Upper lobe of left lung (tissue), 6 donors: Measurements from ENCODE around the gene SMARCB1. TPM values are rescaled to one million over a fixed set of nuclear protein-coding genes. Genes with fewer than 3 reads are reported as not detected.

ENCODE experiments used
- ATAC-seq, 2 donors: fragments of 200-7000 bp; cut with Tn5 transposase; one replicate each; pipeline ENCODE4 v1.9.1; 2022; ENCODE audit warnings: mild to moderate bottlenecking in 2 of 2, moderate library complexity in 2 of 2; ENCODE audit not compliant: low FRiP score in 2 of 2
- DNase-seq, 2 donors: peaks; one replicate each; pipeline ENCODE4 v3.0.0-alpha.2; 2019 to 2020
- H3K27ac ChIP-seq, 4 donors: fragments of 200-600 bp; sonication (generic); one replicate each; pipeline ENCODE4 v1.5.1; 2016 to 2019
- H3K27me3 ChIP-seq, 4 donors: fragments of 200-600 bp; sonication (generic); one replicate each; pipeline ENCODE4 v1.5.1; 2017 to 2019
- H3K36me3 ChIP-seq, 4 donors: fragments of 200-600 bp; sonication (generic); one replicate each; pipeline ENCODE4 v1.5.1; 2016 to 2019
- H3K4me1 ChIP-seq, 4 donors: fragments of 200-600 bp; sonication (generic); one replicate each; pipeline ENCODE4 v1.5.1; 2018 to 2019
- H3K4me3 ChIP-seq, 4 donors: fragments of 200-600 bp; sonication (generic); one replicate each; pipeline ENCODE4 v1.5.1; 2017 to 2019; ENCODE audit warnings: mild to moderate bottlenecking in 2 of 4, moderate library complexity in 1 of 4
- H3K9me3 ChIP-seq, 4 donors: fragments of 200-600 bp; sonication (generic); one replicate each; pipeline ENCODE4 v1.5.1; 2018 to 2019
- CTCF ChIP-seq, 6 experiments: fragments of 450-650 bp in 4 of 6; fragments of 200-600 bp in 2 of 6; sonication (generic) in 2 of 6; IDR thresholded peaks; one replicate each; pipeline ENCODE4 v1.5.1; 2016 to 2019; ENCODE audit warnings: antibody characterized with exemption in 6 of 6
- EP300 ChIP-seq, 4 donors: sonication (generic); formaldehyde crosslinking; IDR thresholded peaks; one replicate each; pipeline ENCODE4 v1.5.1; 2017; ENCODE audit warnings: antibody characterized with exemption in 4 of 4, control low read depth in 2 of 4
- POLR2A ChIP-seq, 4 donors: fragments of 450-650 bp; IDR thresholded peaks; one replicate each; pipeline ENCODE4 v1.5.1; 2016 to 2017; ENCODE audit warnings: antibody characterized with exemption in 4 of 4, mild to moderate bottlenecking in 2 of 4
- POLR2AphosphoS5 ChIP-seq, 2 donors: sonication (generic); formaldehyde crosslinking; IDR thresholded peaks; one replicate each; pipeline ENCODE4 v1.5.1; 2017; ENCODE audit warnings: antibody characterized with exemption in 2 of 2
- whole genome bisulfite sequencing, 2 donors: methylation state at CpG; one replicate each; pipeline ENCODE4 v1.1.5; 2017 to 2018; 5-methylcytosine and 5-hydroxymethylcytosine counted together
- total RNA-seq, 6 donors: library from RNA; depleted of rRNA in 4 of 6; stranded (reverse); fragments of >200 nt in 4 of 6; gene quantifications; one replicate each; pipeline versions ENCODE4 v1.1.0 to v1.2.1, GENCODE V29; 2016 to 2021
- donor health status: DM: no; HTN: no; CAD: no; lungs with moderate emphysema.
- donor health status: DM: no; HTN: yes; CAD: no; lungs with severe emphysema.

SMARCB1 gene
- total RNA-seq, 6 donors from 2014 or later: 42.8 to 72.8 (median 57.1) TPM

DNA sequence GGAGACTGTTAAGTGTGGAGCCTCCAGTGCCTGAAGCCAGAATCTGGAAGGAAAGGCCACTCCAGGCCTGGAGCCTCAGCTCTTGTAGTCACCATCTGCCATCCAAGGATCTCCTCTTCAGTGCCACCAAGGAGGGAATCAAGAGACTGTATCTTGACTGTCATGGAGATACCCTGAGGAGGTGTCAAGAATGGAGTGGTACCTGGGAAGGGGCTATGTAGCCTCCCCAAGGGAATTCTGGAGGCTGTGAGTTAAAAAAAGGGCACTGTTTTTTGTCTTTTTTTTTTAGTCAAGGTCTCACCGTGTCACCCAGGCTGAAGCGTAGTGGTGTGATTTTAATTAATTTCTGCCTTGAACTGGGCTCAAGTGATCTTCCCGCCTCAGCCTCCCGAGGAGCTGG lies 27.2 kb upstream of the SMARCB1 start:
- Histone ChIP-seq H3K36me3 (no peaks in the 10 kb centered on the region), H3K4me3 (no peak overlapping the region), H3K27me3 (no peaks in the 10 kb centered on the region), H3K27ac (no peak overlapping the region), H3K9me3 (no peaks in the 10 kb centered on the region), H3K4me1 (peaks cover 13 to 18% (median 17%) of the 10 kb centered on the region in 4 donors)
- WGBS, 2 donors: 93 to 98% methylated on average over 4 of the region's 4 CpGs
- DNase-seq (no peak), ATAC-seq (no peak)
- TF ChIP-seq POLR2A (IDR thresholded peaks at IDR 0.05): no peak
- no peak for TF ChIP-seq CTCF (IDR thresholded peaks at IDR 0.05)
- no peak for TF ChIP-seq POLR2AphosphoS5 (IDR thresholded peaks at IDR 0.05)

DNA sequence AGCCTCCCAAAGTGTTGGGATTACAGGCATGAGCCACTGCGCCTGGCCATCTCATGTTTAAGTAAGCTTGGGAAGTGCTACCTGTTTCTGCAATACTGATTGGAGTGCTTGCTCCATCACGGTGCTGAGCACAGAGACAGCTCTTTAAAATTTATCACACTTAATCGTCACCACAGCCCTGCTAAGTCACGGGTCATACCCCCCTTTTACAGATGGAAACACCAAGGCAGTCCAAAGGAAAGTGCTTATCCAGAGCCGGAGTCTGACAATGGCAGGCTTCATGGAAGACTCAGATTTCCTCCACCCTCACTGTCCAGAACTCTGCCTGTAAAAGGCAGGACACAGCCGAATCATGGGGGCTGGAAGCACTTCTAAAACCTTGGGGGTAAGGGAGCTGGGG lies 26.7 kb upstream of the SMARCB1 start:
- Histone ChIP-seq H3K27me3 (no peaks in the 10 kb centered on the region), H3K36me3 (no peaks in the 10 kb centered on the region), H3K9me3 (no peaks in the 10 kb centered on the region), H3K4me1 (peaks cover 13 to 18% (median 17%) of the 10 kb centered on the region in 4 donors), H3K4me3 (no peak overlapping the region), H3K27ac (no peak overlapping the region)
- DNase-seq: no peak
- WGBS, 2 donors: 82 to 84% methylated on average over 6 of the region's 6 CpGs
- TF ChIP-seq POLR2A (IDR thresholded peaks at IDR 0.05): no peak
- no peak for TF ChIP-seq EP300 (IDR thresholded peaks at IDR 0.05)
- TF ChIP-seq CTCF (IDR thresholded peaks at IDR 0.05): no peak
- no peak for TF ChIP-seq POLR2AphosphoS5 (IDR thresholded peaks at IDR 0.05)
- ATAC-seq: no peak

DNA sequence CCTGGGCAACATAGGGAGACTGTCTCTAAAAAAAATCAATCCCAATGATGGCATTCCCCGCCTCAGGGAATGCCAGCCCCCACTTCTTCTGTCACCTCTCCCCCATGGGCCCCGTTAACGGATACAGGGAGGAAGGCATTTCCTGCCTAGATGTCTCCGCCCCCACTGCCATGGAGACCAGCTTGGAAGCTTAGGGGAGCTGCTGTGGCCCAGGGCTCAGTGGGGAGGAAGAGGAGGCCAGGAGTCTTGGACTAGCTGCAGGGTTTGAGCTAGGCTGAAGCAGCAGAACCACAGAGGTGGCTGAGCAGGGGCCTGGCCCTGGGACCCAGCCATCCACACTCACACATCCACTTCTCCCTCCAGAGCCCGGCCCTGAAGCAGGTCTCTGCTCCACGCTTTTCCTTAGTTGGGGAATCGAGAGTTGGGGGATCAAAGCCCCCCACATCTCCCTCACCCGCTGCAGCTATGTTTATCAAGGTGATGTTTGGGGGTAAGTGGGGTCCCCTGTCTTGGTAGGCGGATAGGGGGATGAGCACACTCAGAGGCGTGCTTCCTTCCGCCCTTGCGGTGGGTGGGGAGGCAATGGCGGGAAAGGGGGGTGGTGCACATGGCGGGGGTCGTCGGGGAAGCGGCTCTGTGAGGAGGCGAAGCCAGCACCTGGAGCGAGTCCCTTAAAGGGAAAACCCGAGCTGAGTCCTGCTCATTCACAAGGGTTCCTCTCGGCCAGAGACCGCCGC lies 23.8 kb upstream of the SMARCB1 start, which contains the start of gene C22orf15:
TSS of gene C22orf15 (plus strand) at position 149 of the 737 bp plus-strand sequence. CDS start at position 466, 317 bp downstream.
- Histone ChIP-seq H3K36me3 (no peaks in the 10 kb centered on the region), H3K4me1 (peaks cover 13 to 30% (median 27%) of the 10 kb centered on the region in 4 donors), H3K9me3 (no peaks in the 10 kb centered on the region), H3K4me3 (peak within 1 kb of the TSS in 3 of 4 donors; percentile 20 to 37 (median 35)), H3K27ac (peak within 1 kb of the TSS in 1 of 4 donors; percentile 16), H3K27me3 (no peaks in the 10 kb centered on the region)
- no peak for DNase-seq
- TF ChIP-seq POLR2A (IDR thresholded peaks at IDR 0.05) (no peak), EP300 (IDR thresholded peaks at IDR 0.05) (no peak), POLR2AphosphoS5 (IDR thresholded peaks at IDR 0.05) (no peak), CTCF (IDR thresholded peaks at IDR 0.05) (no peak)
- WGBS, 2 donors: 37% methylated on average over 19 to 23 of the region's 23 CpGs
- no peak for ATAC-seq

DNA sequence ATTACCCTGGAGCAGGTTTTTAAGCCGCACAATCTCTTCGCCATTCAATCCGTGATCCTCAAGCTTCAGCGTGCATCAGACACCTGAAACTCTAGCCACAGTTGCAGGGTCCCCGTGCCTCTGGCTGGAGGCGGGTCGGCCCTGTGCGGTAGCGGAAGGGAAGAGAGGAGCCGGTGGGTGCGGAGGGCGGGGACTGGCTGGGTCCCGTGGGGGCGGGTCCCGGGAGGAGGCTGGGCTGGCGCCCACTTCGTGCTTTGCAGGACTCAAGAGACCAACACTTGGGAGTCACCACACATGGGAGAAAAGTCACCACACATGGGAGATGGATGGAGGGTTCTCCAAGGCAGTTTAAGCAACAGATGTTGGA lies 23.2 kb upstream of the SMARCB1 start:
- Histone ChIP-seq H3K27ac (peak overlapping the region in 1 of 4 donors; percentile 16), H3K36me3 (no peaks in the 10 kb centered on the region), H3K4me3 (peak overlapping the region in 3 of 4 donors; percentile 20 to 37 (median 35)), H3K9me3 (no peaks in the 10 kb centered on the region), H3K27me3 (no peaks in the 10 kb centered on the region), H3K4me1 (peaks cover 15 to 35% (median 30%) of the 10 kb centered on the region in 4 donors)
- DNase-seq: peak; percentile 41 to 88
- TF ChIP-seq POLR2A (IDR thresholded peaks at IDR 0.05): no peak
- no peak for TF ChIP-seq POLR2AphosphoS5 (IDR thresholded peaks at IDR 0.05)
- TF ChIP-seq EP300 (IDR thresholded peaks at IDR 0.05): no peak
- TF ChIP-seq CTCF (IDR thresholded peaks at IDR 0.05): no peak
- WGBS, 2 donors: 14 to 26% methylated on average over 7 to 17 of the region's 17 CpGs
- no peak for ATAC-seq
